ENCODE measurements around the gene APBB1. TPM values are rescaled to one million over a fixed set of nuclear protein-coding genes. Genes with fewer than 3 reads are reported as not detected.

The APBB1 gene
- 10 to 100 TPM; 15.8 to 26.2 (median 17.2) TPM for total RNA-seq

- peak within 1 kb of the TSS; percentile 98 for H3K4me3 ChIP-seq
- no peaks in the 10 kb centered on the region for H3K36me3 ChIP-seq
- TF ChIP-seq POLR2AphosphoS5 (IDR thresholded peaks at IDR 0.05) = no peak
- peak in 1 of 2 donors; percentile 15 for TF ChIP-seq POLR2A (IDR thresholded peaks at IDR 0.05)
- peak in 1 of 2 donors; percentile 73 for DNase-seq (ENCODE audit: low spot score in 2 of 2)
- peaks cover 24% of the 10 kb centered on the region for H3K4me1 ChIP-seq
- WGBS = under 1% methylated on average over 33 of the region's 75 CpGs
- peak within 1 kb of the TSS; percentile 89 for H3K27ac ChIP-seq
- H3K9me3 ChIP-seq = no peaks in the 10 kb centered on the region
- no peaks in the 10 kb centered on the region for H3K27me3 ChIP-seq
Measured at GRCh38 chr11:6419009-6419631, at the start of gene APBB1. Gene APBB1, minus strand, starts transcription at chr11:6419094. Its CDS starts 7,747 bp downstream, at chr11:6411347.

- Histone ChIP-seq H3K4me1 (no peaks in the 10 kb centered on the region), H3K27me3 (no peaks in the 10 kb centered on the region), H3K36me3 (peaks cover 67% of the 10 kb centered on the region), H3K4me3 (no peak overlapping the region), H3K27ac (no peak overlapping the region), H3K9me3 (no peaks in the 10 kb centered on the region)
- 68% methylated on average over 1 of the region's 1 CpG for WGBS
- DNase-seq (ENCODE audit: low spot score in 2 of 2) = no peak
- TF ChIP-seq CTCF (IDR thresholded peaks at IDR 0.05) (no peak), POLR2A (IDR thresholded peaks at IDR 0.05) (no peak), POLR2AphosphoS5 (IDR thresholded peaks at IDR 0.05) (no peak), EP300 (IDR thresholded peaks at IDR 0.05) (no peak)
Measured at GRCh38 chr11:6459099-6459450, 40.2 kb upstream of the APBB1 start.

GRCh38 chr11:6458352-6459098 lies 39.6 kb upstream of the APBB1 start:
- H3K4me1 ChIP-seq = no peaks in the 10 kb centered on the region
- no peak for DNase-seq (ENCODE audit: low spot score in 2 of 2)
- TF ChIP-seq EP300 (IDR thresholded peaks at IDR 0.05) (no peak), POLR2AphosphoS5 (IDR thresholded peaks at IDR 0.05) (no peak), POLR2A (IDR thresholded peaks at IDR 0.05) (no peak), CTCF (IDR thresholded peaks at IDR 0.05) (no peak)
- peaks cover 67% of the 10 kb centered on the region for H3K36me3 ChIP-seq
- 74% methylated on average over 2 of the region's 2 CpGs for WGBS
- no peak overlapping the region for H3K27ac ChIP-seq
- no peaks in the 10 kb centered on the region for H3K27me3 ChIP-seq
- no peak overlapping the region for H3K4me3 ChIP-seq
- H3K9me3 ChIP-seq = no peaks in the 10 kb centered on the region

- no peak for DNase-seq (ENCODE audit: low spot score in 2 of 2)
- 93% methylated on average over 21 of the region's 26 CpGs for WGBS
- H3K4me3 ChIP-seq = no peak overlapping the region
- no peak overlapping the region for H3K27ac ChIP-seq
- H3K27me3 ChIP-seq = no peaks in the 10 kb centered on the region
- peaks cover 72% of the 10 kb centered on the region for H3K36me3 ChIP-seq
- H3K9me3 ChIP-seq = no peaks in the 10 kb centered on the region
- H3K4me1 ChIP-seq = no peaks in the 10 kb centered on the region
- TF ChIP-seq POLR2A (IDR thresholded peaks at IDR 0.05) = no peak
- no peak for TF ChIP-seq EP300 (IDR thresholded peaks at IDR 0.05)
- TF ChIP-seq POLR2AphosphoS5 (IDR thresholded peaks at IDR 0.05) = no peak
- TF ChIP-seq CTCF (IDR thresholded peaks at IDR 0.05) = no peak
Measured at GRCh38 chr11:6457581-6458320, 38.9 kb upstream of the APBB1 start.

- H3K36me3 ChIP-seq = peaks cover 80% of the 10 kb centered on the region
- no peak for DNase-seq (ENCODE audit: low spot score in 2 of 2)
- H3K27me3 ChIP-seq = no peaks in the 10 kb centered on the region
- no peaks in the 10 kb centered on the region for H3K9me3 ChIP-seq
- 96% methylated on average over 27 of the region's 56 CpGs for WGBS
- no peak overlapping the region for H3K27ac ChIP-seq
- no peak for TF ChIP-seq POLR2A (IDR thresholded peaks at IDR 0.05)
- no peak for TF ChIP-seq POLR2AphosphoS5 (IDR thresholded peaks at IDR 0.05)
- TF ChIP-seq EP300 (IDR thresholded peaks at IDR 0.05) = no peak
- no peak for TF ChIP-seq CTCF (IDR thresholded peaks at IDR 0.05)
- H3K4me3 ChIP-seq = no peak overlapping the region
- no peaks in the 10 kb centered on the region for H3K4me1 ChIP-seq
Measured at GRCh38 chr11:6456361-6457073, 37.6 kb upstream of the APBB1 start.

Measured in suprapubic skin (tissue), 4 donors.